OCI-LY1 (cell line): ENCODE data around the gene ANKRD6.

Source experiments
- CTCF ChIP-seq: fragments of 200-600 bp; sonication (generic), shearing (Covaris generic); IDR thresholded peaks from 2 replicates; pipeline ENCODE4 v1.5.1; 2017; ENCODE audit warnings: mild to moderate bottlenecking, antibody characterized with exemption, low read length, moderate library complexity, mixed read lengths
- EZH2 ChIP-seq: fragments of 200-600 bp; sonication (generic), shearing (Covaris generic); IDR thresholded peaks from 2 replicates; pipeline ENCODE4 v1.8.0; 2017; ENCODE audit warnings: borderline replicate concordance, mixed run types, mild to moderate bottlenecking, antibody characterized with exemption, low read length, moderate library complexity, mixed read lengths

GRCh38 chr6:89669002-89669401 lies 236.1 kb downstream of the ANKRD6 start:
- TF ChIP-seq EZH2 (no peak), CTCF (no peak)
